Fibroblast of peridontal ligament (primary cell): ENCODE data around the gene PHACTR3.

Source experiments
- DNase-seq: peaks from one replicate; pipeline ENCODE4 v3.0.0-alpha.2; 2010; ENCODE audit errors: extremely low read depth

Gene PHACTR3

DNA sequence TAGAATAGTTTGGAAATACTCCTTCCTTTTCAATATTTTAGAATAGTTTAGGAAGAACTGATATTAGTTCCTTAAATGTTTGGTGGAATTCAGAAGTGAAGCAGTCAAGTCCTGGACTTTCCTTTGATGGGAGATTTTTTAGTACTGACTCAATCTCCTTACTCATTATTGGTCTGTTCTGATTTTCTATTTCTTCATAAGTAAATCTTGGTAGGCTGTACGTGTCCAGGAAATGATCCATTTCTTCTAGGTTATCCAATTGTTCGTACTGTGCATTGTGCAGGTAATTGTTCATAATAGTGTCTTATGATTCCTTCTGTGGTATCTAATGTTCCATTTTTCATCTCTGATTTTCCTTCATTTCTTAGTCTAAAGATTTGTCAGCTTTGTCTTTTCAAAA is 190.2 kb downstream of the PHACTR3 start:
- DNase-seq = no peak

DNA sequence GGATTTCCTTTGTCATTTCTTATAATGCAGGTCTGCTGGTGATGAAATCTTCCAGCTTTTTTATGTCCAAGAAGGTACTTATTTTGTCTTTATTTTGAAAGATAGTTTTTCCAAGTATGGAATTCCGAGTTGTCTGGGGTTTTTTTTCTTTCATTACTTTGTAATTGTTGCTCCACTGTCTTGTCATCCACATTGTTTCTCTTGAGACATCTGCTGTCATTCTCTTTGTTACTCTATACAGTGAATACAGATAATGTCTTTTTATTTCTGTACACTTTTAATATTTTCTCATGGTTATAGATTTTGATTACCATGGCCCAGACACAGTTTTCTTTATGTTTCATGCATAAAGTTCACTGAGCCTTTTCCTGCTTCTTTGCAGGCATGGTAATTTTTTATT is 196.0 kb downstream of the PHACTR3 start:
- no peak for DNase-seq

DNA sequence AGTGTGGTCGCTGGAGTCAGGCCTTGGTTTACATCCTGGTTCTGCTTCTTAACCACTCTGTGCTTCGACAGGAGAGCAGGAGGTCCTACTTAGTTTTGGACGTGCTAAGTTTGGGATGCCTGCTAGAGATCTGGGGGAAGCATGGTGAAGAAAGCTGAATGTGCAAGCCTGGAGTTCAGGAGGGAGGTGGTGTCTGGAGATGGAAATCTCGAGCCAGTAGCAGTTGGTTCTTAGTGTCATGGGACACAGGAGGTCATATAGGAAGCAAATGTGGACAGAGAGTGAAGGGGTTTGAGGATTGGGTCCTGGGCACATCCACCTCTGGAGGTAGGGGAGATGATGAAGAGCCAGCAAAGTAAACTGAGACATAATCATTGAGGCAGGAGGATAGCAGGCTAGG is 197.7 kb downstream of the PHACTR3 start:
- no peak for DNase-seq

DNA sequence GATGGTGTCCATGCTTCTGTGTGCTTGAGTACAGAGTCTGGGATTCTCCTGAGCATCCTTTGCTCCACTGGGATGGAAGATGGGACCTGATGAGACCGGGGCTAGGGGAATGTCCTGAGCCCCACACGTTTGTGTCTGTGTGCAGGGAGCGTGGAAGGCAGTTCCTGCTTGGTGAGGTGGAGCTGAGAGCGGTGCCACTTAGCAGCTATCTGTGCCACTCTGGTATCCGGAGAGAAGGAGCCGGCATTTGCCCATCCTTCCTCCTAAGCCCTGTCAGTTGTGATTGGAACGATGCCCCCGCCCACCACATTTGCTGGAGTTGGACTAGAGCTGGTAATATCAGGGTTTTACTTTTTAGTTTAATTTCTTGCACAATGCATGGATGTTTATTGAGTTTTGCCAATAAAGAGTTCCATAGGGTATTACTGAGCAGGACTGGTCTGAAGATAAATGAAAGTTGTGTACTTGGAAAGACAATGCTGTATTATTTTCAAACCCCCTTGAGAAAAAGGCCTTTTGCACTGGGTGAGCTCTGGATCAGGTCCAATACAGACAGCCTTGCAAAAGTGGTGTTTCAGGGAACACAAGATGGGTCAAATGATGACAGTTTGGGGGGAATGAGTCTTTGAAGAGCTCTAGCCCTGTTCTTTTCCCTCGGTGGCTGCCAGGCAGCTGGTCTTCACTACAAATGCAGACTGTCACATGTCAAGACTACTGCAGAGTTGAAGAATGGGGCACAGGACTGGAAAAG is 198.3 kb downstream of the PHACTR3 start:
- no peak for DNase-seq

DNA sequence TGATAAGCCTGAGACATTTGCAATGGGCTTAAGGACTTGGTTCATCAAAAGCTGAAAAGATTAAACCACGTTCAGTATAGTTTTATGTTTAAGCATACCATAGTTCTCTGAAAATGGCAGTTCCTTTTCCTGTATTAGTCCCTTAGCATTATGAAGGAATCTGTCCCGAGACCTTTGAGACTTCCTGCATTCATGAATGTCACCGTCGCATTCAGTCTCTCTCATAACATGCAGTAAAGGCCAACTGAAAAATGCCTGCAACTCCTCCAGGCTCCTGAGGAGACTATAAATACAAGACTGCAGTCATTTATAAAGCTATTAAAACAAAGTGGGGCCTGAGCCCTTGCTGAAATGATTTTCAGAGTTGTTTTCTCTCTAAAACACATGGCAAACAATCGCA is 200.0 kb downstream of the PHACTR3 start:
- no peak for DNase-seq

DNA sequence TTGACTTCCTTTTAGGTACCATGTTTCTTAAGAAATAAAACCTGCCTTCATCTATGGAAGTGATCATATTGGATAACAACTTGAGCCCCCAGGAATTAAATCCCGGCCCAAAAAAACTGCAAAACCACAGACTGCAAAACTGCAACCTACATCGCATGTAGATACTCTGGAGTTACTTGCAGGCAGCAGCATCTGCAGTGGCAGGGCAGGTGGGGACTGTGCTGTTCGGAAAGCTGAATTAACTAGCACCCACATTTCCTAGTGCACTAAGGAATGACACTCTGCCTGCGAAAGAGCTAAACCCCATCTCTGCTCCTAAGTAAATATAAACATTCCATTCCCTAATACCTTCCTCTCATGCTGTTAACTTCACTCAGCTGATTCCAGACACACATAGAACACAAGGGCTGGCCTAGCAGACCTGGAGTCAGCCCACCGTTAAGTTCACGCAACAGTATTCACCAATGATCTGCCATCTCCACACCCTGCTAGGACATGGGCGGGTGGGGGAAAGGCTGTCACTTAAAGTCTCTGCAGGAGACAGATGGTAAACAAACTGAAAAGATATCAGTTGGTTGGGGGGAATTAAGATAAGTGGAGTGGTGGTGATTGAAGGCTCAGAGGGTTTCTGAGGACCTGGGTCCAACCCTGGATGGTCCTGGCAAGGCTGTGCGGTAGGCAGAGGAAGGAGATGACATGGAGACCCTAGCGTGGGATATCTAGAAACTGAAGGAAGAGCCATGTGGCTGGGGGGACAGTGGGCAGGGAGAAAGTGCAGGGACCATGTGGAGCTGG is 200.7 kb downstream of the PHACTR3 start:
- no peak for DNase-seq

DNA sequence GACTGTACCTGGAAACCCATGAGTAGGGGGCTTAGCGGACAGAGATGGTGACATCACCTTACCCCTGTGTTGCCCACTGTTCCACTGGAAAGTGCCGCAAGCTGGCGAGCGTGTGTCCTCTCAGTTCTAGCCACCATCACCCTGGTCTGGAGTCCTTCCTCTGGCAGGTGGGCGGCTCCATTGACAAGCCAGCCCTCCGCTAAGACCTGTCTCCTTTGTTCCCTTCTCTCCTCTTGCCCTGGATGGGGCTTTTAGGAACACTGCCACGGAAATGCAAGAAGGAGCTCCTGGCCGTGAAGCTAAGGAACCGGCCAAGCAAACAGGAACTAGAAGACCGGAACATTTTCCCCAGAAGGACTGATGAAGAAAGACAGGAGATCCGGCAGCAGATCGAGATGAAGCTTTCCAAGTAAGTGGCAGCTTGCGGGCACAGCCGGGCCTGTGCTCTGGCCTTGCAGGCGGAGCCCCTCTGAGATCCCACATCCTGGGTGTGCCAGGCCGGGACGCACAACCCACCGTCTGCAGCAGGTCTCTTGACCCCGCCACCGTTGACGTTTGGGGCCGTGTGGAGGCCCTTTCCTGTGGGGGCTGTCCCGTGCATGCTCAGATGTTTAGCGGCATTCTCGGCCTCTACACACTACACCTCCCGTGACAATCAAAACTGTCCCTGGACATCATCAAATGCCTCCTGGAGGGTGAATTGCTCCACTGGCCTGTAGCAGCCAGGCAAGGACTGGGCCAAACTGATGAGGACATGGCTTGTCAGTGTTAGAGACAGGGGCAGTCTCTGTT is 201.6 kb downstream of the PHACTR3 start:
- no peak for DNase-seq

DNA sequence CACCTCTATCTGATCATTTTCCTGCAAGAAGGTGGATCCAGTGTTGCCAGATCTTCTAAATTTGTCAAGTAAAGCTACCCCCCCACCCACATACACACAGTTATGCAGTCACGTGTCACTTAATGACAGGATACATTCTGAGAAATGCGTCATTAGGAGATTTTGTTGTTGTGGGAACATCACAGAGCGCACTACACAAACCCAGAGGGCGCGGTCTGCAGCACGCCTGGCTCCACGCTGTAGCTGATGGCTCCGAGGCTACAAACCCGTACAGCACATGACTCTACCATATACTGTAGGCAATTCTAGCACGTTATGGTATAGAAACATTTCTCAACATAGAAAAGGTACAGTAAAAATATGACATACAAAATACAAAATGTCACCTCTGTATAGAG is 202.2 kb downstream of the PHACTR3 start:
- no peak for DNase-seq

DNA sequence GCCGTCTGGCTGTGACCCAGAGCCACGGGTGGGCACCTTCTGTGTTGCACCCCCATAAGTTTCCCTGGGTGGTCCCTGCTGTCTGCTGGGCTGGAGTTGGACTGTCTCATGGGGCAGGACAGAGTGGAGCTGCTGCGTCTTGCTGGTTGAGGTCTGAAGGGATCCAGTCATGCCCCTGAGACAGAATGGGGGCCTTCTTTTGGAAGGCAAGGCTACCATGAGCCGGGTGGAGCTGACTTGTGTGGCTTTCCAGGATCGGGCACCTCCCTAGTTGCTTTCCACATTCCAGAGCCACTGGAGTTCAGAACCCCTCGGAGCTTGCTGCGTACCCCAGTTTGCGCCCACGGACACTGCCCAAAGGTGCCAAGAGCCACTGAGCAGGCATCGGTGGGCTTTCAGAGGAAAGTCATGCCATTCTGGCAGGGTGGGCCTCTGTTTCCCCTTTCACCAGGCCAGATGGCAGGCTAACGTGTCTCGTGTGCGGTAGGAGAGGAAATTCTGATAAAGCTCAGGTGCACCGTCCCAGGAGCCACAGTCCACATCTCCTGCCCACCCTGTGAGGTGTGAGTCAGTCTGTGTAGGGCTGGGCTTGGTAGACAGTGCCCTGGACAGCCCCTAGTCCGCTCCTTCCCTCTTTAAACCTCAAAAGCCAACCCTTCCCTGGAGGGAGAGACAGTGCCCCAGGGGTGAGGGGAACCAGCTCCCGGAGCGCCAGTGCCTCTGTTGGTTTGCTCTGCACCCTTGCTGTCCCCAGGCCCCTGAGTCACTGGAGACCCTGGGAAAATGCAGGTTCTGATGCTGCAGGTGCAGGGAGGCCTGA is 203.8 kb downstream of the PHACTR3 start:
- no peak for DNase-seq

DNA sequence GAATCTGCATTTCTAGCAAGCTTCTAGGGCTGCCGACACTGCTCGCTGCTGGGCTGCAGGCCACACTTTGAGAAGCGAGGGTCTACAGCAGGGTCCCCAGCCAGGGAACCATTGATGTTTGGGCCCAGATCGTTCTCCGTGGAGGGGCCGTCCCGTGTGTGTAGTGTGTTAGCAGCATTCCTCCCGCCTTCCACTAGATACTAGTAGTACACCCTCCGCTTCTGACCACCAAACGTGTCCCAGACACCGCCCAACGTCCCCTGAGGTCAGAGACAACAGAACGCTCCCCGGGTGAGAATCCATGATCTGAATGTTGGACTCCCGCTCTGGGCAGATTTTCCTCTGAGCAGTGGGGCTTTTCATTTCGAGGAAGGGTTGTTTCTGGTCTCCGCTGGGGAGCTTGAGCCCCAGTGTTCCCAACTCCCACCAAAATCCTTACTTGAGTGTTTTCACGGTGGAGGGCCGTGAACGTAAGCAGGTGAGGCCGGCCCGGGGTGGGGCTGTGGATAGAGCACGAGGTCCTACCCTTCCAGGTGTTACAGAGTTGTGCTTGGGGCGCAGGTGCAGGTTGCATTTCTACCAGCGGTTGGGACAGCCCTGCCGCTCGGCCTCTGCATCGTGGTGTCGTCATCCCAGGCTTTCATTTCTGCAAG is 204.5 kb downstream of the PHACTR3 start:
- DNase-seq = no peak

DNA sequence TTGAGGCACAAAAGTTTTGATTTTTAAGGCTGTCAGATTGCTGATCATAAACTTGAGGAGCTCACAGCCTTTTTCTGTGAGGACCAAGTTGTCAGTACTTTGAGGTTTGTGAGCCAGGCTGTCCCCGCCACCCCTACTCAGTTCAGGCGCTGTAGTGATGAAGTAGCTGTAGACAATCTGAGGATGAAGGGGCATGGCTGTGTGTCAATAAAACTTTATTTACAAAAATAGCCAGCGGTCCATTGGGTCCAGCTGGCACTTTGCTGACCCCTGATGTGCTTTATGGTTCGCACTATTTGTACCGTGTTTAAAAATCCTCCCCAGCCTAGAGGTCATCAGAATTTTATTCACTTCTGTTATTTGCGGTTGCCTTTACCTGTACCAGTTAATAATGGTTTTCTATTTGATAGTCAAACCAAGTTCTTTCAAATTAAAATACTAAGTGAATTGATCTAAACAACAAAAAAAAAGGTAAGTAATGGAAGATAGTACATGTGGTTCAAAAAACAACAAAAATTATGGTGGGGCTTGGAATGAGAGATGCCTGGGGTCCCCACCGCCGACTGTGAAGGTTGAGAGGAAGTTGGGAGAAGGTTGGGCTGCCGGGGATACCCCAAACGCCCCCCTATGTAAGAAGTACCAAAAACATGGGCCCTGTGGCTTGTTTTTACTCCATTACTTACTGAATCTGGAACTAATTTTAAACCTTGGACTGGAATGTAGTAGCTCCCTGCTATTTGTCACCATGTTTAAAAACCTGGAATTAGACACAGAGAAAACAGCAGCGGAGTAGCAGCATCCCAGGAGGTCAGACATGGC is 205.5 kb downstream of the PHACTR3 start:
- DNase-seq = no peak

DNA sequence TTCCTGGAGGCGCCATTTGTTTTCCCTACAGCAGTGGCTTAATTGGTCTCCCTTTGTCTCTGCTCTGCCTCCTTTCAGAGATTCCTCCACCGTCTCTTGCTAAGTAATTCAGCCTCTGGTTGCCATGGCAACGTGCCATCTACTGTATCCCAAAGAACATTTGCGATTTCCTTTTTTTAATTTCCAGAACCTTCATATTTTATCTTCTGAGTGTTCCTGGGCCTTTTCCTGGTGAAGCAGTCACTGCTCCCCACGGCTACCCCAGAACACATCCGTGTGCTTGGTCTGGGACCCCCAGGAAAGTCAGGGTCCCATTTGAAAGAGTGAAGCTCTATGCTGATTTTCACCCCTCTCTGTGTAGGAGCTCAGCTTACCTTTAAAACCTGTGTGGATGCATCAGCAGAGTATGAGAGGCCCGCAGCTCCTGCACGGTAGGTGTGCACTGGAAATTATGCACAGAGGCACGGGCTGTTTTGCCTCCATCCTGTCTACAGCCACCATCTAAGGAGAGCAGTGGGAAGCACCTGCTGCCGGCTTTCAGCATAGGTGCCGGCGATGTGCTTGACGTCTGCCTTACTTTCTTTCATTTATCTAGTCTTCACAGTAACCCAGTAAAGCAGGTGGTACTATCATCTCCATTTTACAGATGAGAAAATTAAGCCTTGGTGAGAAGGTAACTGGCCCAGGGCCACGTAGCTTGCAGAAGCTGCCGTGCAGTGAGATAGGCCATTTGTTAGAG is 206.3 kb downstream of the PHACTR3 start:
- no peak for DNase-seq

DNA sequence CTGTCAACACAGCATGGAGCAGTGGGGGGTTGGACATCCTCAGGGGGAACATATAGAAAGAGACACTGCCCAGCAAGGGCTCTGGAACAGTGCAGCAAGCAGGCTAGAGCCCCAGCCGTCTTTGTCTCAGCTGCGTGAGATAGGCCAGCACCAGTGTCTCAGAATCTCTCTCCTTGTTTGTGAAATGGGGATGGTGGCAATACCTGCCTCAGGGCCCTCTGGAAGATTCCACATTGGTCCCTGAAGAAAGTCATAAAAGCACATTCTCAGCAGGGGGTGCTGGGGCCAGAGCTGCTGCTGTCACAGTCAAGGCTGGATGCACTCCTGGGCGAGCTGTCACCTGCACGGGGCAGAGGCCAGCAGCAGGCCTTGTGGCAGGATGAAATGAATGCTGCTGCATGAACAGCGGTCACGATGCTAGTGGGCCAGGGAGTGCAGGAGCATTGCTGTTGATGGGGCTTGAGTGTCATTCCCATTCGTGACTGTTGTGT is 207.4 kb downstream of the PHACTR3 start:
- DNase-seq = no peak

DNA sequence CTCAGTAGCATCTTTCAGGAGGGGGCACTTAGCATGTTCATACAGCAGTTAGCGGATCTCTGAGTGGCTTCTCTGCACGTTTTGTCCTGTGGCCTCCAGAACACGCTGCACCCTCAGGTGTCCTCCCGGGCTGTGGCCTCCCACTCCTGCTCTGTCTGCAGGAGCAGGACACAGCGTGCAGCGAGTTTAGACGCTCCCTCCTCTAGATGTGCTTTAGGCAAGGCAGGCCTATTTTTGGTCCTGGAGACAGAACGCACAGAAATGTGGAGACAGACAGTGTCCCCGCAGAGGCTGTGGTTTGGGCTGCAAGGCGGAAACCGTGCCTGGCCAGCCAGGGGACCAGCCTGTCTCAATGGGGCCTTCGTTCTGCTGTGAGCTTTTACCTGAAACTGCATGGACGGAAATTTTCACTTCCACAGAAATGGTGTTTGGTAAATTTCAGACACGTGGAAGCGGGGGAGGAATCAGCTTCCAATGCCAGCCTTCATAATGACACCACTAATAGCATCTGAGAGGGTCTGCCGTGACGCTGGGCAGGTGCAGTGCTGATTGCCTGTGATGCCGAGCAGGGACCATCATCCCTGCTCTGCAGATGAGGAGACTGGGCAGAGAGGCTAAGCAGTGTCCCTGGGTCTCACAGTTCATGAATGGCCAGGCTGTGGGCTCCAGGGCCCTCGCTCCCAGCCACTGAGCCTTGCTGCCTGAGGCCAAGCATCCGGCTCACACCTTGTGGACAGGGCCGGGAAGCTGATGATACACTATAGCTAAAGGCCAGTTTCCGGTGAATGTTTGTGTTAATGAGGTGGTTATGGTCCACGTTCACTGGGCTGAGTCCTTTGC is 208.2 kb downstream of the PHACTR3 start:
- no peak for DNase-seq

DNA sequence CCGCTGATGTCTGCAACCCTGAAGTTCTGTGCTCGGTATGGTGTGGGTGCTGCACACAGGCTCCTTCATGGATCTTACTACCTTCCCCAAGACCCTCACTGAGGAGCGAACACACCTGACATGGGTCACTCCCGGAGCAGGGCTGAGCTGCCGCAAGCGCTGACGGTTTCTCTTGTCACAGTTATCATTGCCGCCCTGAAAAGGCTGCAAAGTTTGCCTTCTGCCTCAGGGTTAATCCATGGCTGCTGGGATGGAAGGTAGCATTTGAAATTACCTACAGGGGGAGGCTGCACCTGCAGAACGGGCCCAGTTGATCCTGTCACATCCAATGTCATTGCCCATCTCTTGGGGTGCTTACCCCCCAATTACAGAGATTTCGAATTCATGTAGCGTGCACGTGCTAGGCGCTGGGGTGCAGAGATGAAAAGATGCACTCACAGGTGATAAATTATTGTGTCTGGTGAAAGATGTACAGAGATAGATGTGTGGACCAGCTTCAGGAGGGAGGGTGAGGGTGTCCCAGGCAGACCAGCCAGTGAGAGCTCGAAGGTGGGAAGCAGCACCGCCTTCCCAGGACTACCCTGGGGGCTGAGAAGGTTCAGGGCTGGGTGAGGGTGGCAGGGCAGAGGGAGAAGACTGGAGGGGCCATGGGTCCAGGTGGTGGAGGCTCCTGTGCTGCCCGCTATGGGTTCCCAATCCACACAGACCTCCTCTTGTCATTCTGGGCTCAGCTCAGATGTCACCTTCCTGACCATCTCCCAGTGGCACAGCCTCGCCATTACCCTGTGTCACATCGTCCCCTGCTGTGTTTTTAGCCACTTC is 209.0 kb downstream of the PHACTR3 start:
- no peak for DNase-seq

DNA sequence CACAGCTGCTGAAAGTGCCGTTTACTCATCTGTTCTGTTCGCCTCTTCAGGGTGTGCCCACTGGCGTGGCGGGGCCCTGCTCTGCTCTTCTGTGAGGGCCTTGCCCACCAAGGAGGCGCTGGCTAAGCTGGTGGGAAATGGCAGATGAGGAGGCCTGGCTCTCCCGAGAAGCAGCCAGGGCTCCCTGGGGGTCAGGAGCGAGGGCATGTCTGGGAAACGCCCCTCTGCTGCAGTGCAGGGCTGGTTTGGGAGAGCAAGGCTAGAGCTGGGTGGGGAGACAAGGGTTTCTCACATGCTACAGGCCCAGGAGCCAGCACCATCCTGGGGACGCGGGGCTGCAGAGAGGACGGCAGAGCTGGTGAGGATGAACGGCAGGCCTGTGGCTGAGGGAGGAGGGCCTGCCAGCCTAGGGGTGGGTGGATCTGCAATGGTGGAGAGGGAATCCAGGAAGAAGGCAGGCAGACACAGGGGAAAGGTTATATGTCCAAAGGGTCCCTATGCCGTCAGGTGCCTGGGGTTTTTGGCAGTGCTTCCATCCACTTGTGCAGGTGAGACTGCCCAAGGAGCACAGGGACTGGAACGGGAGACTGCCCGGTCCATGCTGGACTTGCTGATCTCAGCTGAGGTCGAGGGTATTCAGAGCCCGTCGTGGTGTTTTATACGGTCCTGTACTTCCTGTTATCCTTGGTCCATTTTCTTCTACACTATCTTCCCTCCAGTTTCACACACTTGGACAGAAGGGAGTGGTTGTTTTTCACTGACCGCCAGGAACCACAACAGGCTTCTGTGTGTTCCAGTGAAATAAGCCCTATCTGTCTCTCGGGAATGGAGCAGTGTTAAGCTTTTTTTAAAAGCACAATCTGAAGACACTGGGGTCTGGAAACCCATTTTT is 209.9 kb downstream of the PHACTR3 start:
- DNase-seq = no peak
